GM12872 (cell line): ENCODE data around the gene GRIN3B.

Experiments
- CTCF ChIP-seq: IDR thresholded peaks from 3 replicates; pipeline ENCODE4 v1.5.1; 2011; ENCODE audit warnings: low read depth, mild to moderate bottlenecking, low read length, moderate library complexity; ENCODE audit not compliant: insufficient read depth

Gene GRIN3B

GRCh38 chr19:1011831-1012333 is 11.7 kb downstream of the GRIN3B start:
- TF ChIP-seq CTCF: no peak

GRCh38 chr19:1012334-1012733 is 12.1 kb downstream of the GRIN3B start:
- TF ChIP-seq CTCF: no peak

- TF ChIP-seq CTCF: no peak
Observed at GRCh38 chr19:1013218-1013617, 13.0 kb downstream of the GRIN3B start.

GRCh38 chr19:1014161-1015060 is 14.2 kb downstream of the GRIN3B start:
- TF ChIP-seq CTCF: no peak

- TF ChIP-seq CTCF: no peak
Observed at GRCh38 chr19:1015061-1015781, 15.0 kb downstream of the GRIN3B start.

GRCh38 chr19:1015782-1016646 is 15.8 kb downstream of the GRIN3B start:
- no peak for TF ChIP-seq CTCF

GRCh38 chr19:1016647-1017114 is 16.5 kb downstream of the GRIN3B start:
- TF ChIP-seq CTCF: no peak
